C1 segment of cervical spinal cord (tissue), 14 donors: ENCODE data around the gene SEPTIN3.

Experiments
- DNase-seq, 14 donors: peaks; one replicate each; lab custom pipeline; 2025; lab: John Stamatoyannopoulos, UW

SEPTIN3 gene

GRCh38 chr22:42013385-42013784 lies 44.1 kb downstream of the SEPTIN3 start:
- DNase-seq = no peak

- no peak for DNase-seq
Measured at GRCh38 chr22:42016111-42016510, 46.9 kb downstream of the SEPTIN3 start.

GRCh38 chr22:42018224-42018623 lies 49.0 kb downstream of the SEPTIN3 start:
- no peak for DNase-seq
